Small intestine (tissue), 7 donors: ENCODE results near the gene HPCAL1. TPM values are rescaled to one million over a fixed set of nuclear protein-coding genes. Genes with fewer than 3 reads are reported as not detected.

ENCODE experiments used
- DNase-seq, 2 donors: peaks; one replicate each; pipeline versions ENCODE4 v3.0.0 to v3.0.0-alpha.2; 2013
- FAIRE-seq: peaks from 2 replicates; lab custom pipeline; 2012; peaks lifted over from hg19 to GRCh38; lab: Jason Lieb, UNC
- H3K27ac ChIP-seq, 3 donors: one replicate each; pipeline ENCODE4 v1.5.1; 2013; ENCODE audit warnings: low read length in 2 of 3, mild to moderate bottlenecking in 2 of 3, control low read depth in 1 of 3, inconsistent platforms in 1 of 3, low read depth in 1 of 3, moderate library complexity in 1 of 3
- H3K27me3 ChIP-seq, 3 donors: one replicate each; pipeline ENCODE4 v1.6.1; 2013; ENCODE audit warnings: low read length in 3 of 3, inconsistent platforms in 1 of 3; ENCODE audit not compliant: control insufficient read depth in 3 of 3, insufficient read depth in 3 of 3
- H3K36me3 ChIP-seq, 3 donors: one replicate each; pipeline ENCODE4 v1.6.1; 2013; ENCODE audit warnings: low read length in 3 of 3, inconsistent platforms in 1 of 3, low read depth in 1 of 3, mild to moderate bottlenecking in 1 of 3, moderate library complexity in 1 of 3; ENCODE audit not compliant: control insufficient read depth in 3 of 3, insufficient read depth in 2 of 3
- H3K4me1 ChIP-seq, 3 donors: one replicate each; pipeline ENCODE4 v1.6.1; 2013; ENCODE audit warnings: low read length in 2 of 3, inconsistent platforms in 1 of 3, low read depth in 1 of 3, mild to moderate bottlenecking in 1 of 3, moderate library complexity in 1 of 3; ENCODE audit not compliant: control insufficient read depth in 3 of 3, insufficient read depth in 2 of 3
- H3K4me3 ChIP-seq, 3 donors: one replicate each; pipeline ENCODE4 v1.5.1; 2013; ENCODE audit warnings: low read length in 3 of 3, control low read depth in 1 of 3, inconsistent platforms in 1 of 3, low read depth in 1 of 3, mild to moderate bottlenecking in 1 of 3, moderate library complexity in 1 of 3
- H3K9me3 ChIP-seq, 2 donors: one replicate each; pipeline ENCODE4 v1.6.1; 2013; ENCODE audit warnings: low read depth in 1 of 2, low read length in 1 of 2; ENCODE audit not compliant: control insufficient read depth in 2 of 2, insufficient read depth in 1 of 2
- WGBS, 3 donors: extraction: QIAGEN DNeasy Blood & Tissue Kit; methylation state at CpG; one replicate each; pipeline ENCODE4 v1.1.7; 2013; 5-methylcytosine and 5-hydroxymethylcytosine counted together
- polyA plus RNA-seq, 4 donors: library from polyadenylated mRNA; stranded (reverse) in 3 of 4; unstranded in 1 of 4; fragments of 200-250 nt in 3 of 4; fragments of 120-200 nt in 1 of 4; gene quantifications; one replicate each; pipeline versions ENCODE4 v1.2.1 to v1.2.3, GENCODE V29; 2013
- donor health status: healthy with polysubstance abuse.
- donor health status: control.
- donor health status: control.
- donor health status: Bipolar disorder and iron deficiency.
- donor health status: healthy.

HPCAL1 gene
- polyA plus RNA-seq, 4 donors = 82.3 to 142 (median 94.2) TPM

- WGBS, 3 donors = 54 to 66% (median 60%) methylated on average over 5 of the region's 5 CpGs
- peaks cover 0 to 50% (median 0%) of the 10 kb centered on the region in 3 donors for H3K36me3 ChIP-seq
- peaks cover 8 to 40% (median 19%) of the 10 kb centered on the region in 3 donors for H3K4me1 ChIP-seq
- no peaks in the 10 kb centered on the region for H3K27me3 ChIP-seq
- FAIRE-seq (no peak), DNase-seq (peak in 1 of 2 donors; percentile 94)
- peak overlapping the region in 1 of 3 donors; percentile 45 for H3K27ac ChIP-seq
- no peak overlapping the region for H3K4me3 ChIP-seq
- no peaks in the 10 kb centered on the region for H3K9me3 ChIP-seq
Observed at GRCh38 chr2:10389573-10389972, 86.9 kb downstream of the HPCAL1 start.

- H3K27ac ChIP-seq = no peak overlapping the region
- H3K4me1 ChIP-seq = peaks cover 8 to 36% (median 19%) of the 10 kb centered on the region in 3 donors
Observed at GRCh38 chr2:10390369-10390801, 87.7 kb downstream of the HPCAL1 start.

GRCh38 chr2:10392100-10392499, 89.4 kb downstream of the HPCAL1 start:
- Histone ChIP-seq H3K9me3 (no peaks in the 10 kb centered on the region), H3K4me1 (peaks cover 8 to 21% (median 13%) of the 10 kb centered on the region in 3 donors), H3K36me3 (peaks cover 0 to 51% (median 0%) of the 10 kb centered on the region in 3 donors), H3K27ac (peak overlapping the region in 1 of 3 donors; percentile 91), H3K4me3 (no peak overlapping the region), H3K27me3 (no peaks in the 10 kb centered on the region)
- FAIRE-seq (no peak), DNase-seq (no peak)
- 92 to 96% (median 95%) methylated on average over 5 of the region's 5 CpGs for WGBS, 3 donors

More at GRCh38 chr2:10390369-10390801, 87.7 kb downstream of the HPCAL1 start:
- H3K9me3 ChIP-seq = no peaks in the 10 kb centered on the region
- DNase-seq (no peak), FAIRE-seq (no peak)
- H3K27me3 ChIP-seq = no peaks in the 10 kb centered on the region
- peaks cover 0 to 50% (median 0%) of the 10 kb centered on the region in 3 donors for H3K36me3 ChIP-seq
- no peak overlapping the region for H3K4me3 ChIP-seq
- 64 to 70% (median 69%) methylated on average over 6 of the region's 6 CpGs for WGBS, 3 donors

GRCh38 chr2:10392548-10392947, 89.8 kb downstream of the HPCAL1 start:
- Histone ChIP-seq H3K4me1 (peaks cover 8 to 21% (median 13%) of the 10 kb centered on the region in 3 donors), H3K4me3 (no peak overlapping the region), H3K27ac (peak overlapping the region in 2 of 3 donors; percentile 79 to 91), H3K27me3 (no peaks in the 10 kb centered on the region), H3K9me3 (no peaks in the 10 kb centered on the region), H3K36me3 (peaks cover 0 to 51% (median 0%) of the 10 kb centered on the region in 3 donors)
- FAIRE-seq (no peak), DNase-seq (no peak)
- WGBS, 3 donors = 26 to 58% (median 46%) methylated on average over 6 of the region's 6 CpGs

GRCh38 chr2:10392951-10393639, 90.4 kb downstream of the HPCAL1 start:
- peak overlapping the region; percentile 0 to 91 (median 79) for H3K27ac ChIP-seq
- FAIRE-seq (no peak), DNase-seq (peak; percentile 46 to 96)
- no peaks in the 10 kb centered on the region for H3K27me3 ChIP-seq
- 32 to 59% (median 48%) methylated on average over 9 of the region's 9 CpGs for WGBS, 3 donors
- H3K9me3 ChIP-seq = no peaks in the 10 kb centered on the region
- peaks cover 0 to 50% (median 0%) of the 10 kb centered on the region in 3 donors for H3K36me3 ChIP-seq
- H3K4me1 ChIP-seq = peaks cover 8 to 21% (median 13%) of the 10 kb centered on the region in 3 donors
- no peak overlapping the region for H3K4me3 ChIP-seq

- Histone ChIP-seq H3K27ac (peak overlapping the region; percentile 0 to 84 (median 79)), H3K27me3 (no peaks in the 10 kb centered on the region), H3K36me3 (peaks cover 0 to 49% (median 0%) of the 10 kb centered on the region in 3 donors), H3K4me1 (peaks cover 8 to 21% (median 13%) of the 10 kb centered on the region in 3 donors), H3K9me3 (no peaks in the 10 kb centered on the region), H3K4me3 (no peak overlapping the region)
- 77 to 89% (median 82%) methylated on average over 4 of the region's 4 CpGs for WGBS, 3 donors
- DNase-seq (no peak), FAIRE-seq (no peak)
Observed at GRCh38 chr2:10393640-10393982, 90.9 kb downstream of the HPCAL1 start.

GRCh38 chr2:10395893-10396292, 93.2 kb downstream of the HPCAL1 start:
- DNase-seq = no peak
- no peaks in the 10 kb centered on the region for H3K9me3 ChIP-seq
- H3K4me3 ChIP-seq = no peak overlapping the region
- H3K36me3 ChIP-seq = peaks cover 0 to 56% (median 3%) of the 10 kb centered on the region in 3 donors
- FAIRE-seq = no peak
- H3K4me1 ChIP-seq = peaks cover 9 to 12% (median 11%) of the 10 kb centered on the region in 3 donors
- no peak overlapping the region for H3K27ac ChIP-seq
- 83 to 87% (median 84%) methylated on average over 14 of the region's 14 CpGs for WGBS, 3 donors
- no peaks in the 10 kb centered on the region for H3K27me3 ChIP-seq

GRCh38 chr2:10396464-10396863, 93.8 kb downstream of the HPCAL1 start:
- FAIRE-seq (no peak), DNase-seq (no peak)
- Histone ChIP-seq H3K36me3 (peaks cover 0 to 59% (median 3%) of the 10 kb centered on the region in 3 donors), H3K27ac (no peak overlapping the region), H3K9me3 (no peaks in the 10 kb centered on the region), H3K4me1 (peaks cover 10 to 18% (median 15%) of the 10 kb centered on the region in 3 donors), H3K4me3 (no peak overlapping the region), H3K27me3 (no peaks in the 10 kb centered on the region)
- 87 to 91% (median 89%) methylated on average over 13 of the region's 13 CpGs for WGBS, 3 donors
